ENCODE data around the gene XXYLT1.

XXYLT1 gene

DNA sequence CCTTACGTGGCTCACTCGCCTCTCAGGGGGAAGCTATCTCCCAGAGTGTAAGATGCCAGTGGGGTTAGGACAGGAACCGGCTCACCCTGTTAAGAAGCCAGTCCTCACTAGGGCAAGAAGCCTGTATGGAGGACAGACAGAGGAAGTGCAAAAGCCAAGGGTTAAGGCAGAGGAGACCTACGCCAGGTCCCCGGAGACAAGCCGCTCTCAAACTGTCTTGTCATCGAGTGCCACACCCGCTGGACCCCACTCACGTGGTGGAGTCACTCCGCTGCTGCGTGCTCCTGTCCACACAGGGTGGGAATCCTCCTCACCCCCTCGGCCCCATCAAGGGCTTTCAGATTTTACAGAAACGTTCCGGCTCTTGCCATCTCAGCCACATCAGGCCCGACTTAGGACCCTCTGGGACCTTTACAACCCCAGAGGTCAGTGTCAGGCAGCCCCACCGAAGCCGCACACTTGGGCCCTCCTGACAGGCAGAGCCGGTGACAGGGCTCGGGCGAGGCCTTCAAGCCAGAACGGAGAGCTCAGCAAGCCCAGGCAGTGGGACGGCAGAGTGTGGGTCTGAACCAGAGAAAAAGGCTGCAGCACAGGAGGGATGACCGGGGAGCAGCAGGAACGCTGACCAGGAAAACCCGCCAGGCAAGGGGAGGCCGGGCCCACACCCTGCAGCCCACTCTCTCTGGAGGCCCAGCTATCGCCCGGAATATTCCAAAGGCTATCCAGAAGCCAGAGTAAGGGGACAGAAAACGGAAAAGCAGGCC, 61.7 kb downstream of the XXYLT1 start:
- H3K36me3 ChIP-seq (ENCODE audit: insufficient read depth, low read length) = no peaks in the 10 kb centered on the region
- no peaks in the 10 kb centered on the region for H3K27me3 ChIP-seq (ENCODE audit: control insufficient read depth, insufficient read depth, low read length)
- H3K4me3 ChIP-seq (ENCODE audit: low read length) = peak overlapping the region; percentile 50
- H3K9me3 ChIP-seq (replicated peaks; ENCODE audit: low read length) = no peaks in the 10 kb centered on the region
- peaks cover 56% of the 10 kb centered on the region for H3K4me1 ChIP-seq (ENCODE audit: control insufficient read depth, insufficient read depth, low read length)
- peak overlapping the region; percentile 83 for H3K9ac ChIP-seq (ENCODE audit: low read depth, low read length)
- peak overlapping the region; percentile 80 for H3K4me2 ChIP-seq (ENCODE audit: low read length)

DNA sequence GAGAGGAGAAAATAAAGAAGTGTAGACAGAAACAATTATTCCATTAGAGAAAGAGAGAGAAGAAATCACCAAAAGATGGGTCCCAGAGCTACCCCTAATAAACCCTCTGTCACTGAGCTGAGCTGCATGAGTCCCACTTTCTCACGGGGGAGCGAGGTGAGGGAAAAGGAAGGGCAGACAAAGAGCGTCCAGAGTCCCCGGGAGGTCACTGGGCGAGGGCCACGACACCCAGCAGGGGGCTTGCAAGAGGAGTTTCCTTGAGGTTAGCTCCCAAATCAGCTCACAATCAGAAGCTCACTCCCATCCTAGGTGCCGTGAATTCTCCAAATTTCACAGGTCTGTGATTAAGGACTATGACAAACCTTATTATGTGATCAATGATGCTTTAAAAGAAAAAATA, 62.3 kb downstream of the XXYLT1 start:
- Histone ChIP-seq H3K36me3 (ENCODE audit: insufficient read depth, low read length) (no peaks in the 10 kb centered on the region), H3K27me3 (ENCODE audit: control insufficient read depth, insufficient read depth, low read length) (no peaks in the 10 kb centered on the region), H3K4me3 (ENCODE audit: low read length) (no peak overlapping the region), H3K9me3 (replicated peaks; ENCODE audit: low read length) (no peaks in the 10 kb centered on the region), H3K9ac (ENCODE audit: low read depth, low read length) (peak overlapping the region; percentile 83), H3K4me2 (ENCODE audit: low read length) (peak overlapping the region; percentile 80), H3K4me1 (ENCODE audit: control insufficient read depth, insufficient read depth, low read length) (peaks cover 59% of the 10 kb centered on the region)

- no peaks in the 10 kb centered on the region for H3K9me3 ChIP-seq (replicated peaks; ENCODE audit: low read length)
- peaks cover 59% of the 10 kb centered on the region for H3K4me1 ChIP-seq (ENCODE audit: control insufficient read depth, insufficient read depth, low read length)
- H3K4me2 ChIP-seq (ENCODE audit: low read length) = no peak overlapping the region
- H3K27me3 ChIP-seq (ENCODE audit: control insufficient read depth, insufficient read depth, low read length) = no peaks in the 10 kb centered on the region
- peak overlapping the region; percentile 83 for H3K9ac ChIP-seq (ENCODE audit: low read depth, low read length)
- H3K4me3 ChIP-seq (ENCODE audit: low read length) = no peak overlapping the region
- H3K36me3 ChIP-seq (ENCODE audit: insufficient read depth, low read length) = no peaks in the 10 kb centered on the region
These were observed 62.8 kb downstream of the XXYLT1 start for GRCh38 chr3:195208183-195208582.

DNA sequence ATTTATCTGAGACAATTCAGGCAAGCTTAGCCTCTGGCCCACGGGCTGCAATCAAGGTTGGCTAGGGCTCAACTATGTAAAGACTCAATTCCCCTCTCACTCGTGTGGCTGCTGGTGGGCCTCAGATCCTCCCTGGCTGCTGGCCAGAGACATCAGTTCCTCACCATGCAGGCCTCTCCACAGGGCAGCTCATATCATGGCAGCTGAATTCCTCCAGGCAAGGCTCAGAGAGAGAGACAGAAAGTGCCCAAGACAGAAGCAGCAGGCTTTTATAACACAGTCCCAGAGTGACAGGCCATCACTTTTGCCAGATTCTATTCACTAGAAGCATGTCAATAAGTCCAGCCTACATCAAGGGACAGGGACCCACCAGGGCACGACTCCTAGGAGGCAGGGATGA, 63.2 kb downstream of the XXYLT1 start:
- no peaks in the 10 kb centered on the region for H3K27me3 ChIP-seq (ENCODE audit: control insufficient read depth, insufficient read depth, low read length)
- H3K4me3 ChIP-seq (ENCODE audit: low read length) = no peak overlapping the region
- H3K9me3 ChIP-seq (replicated peaks; ENCODE audit: low read length) = no peaks in the 10 kb centered on the region
- H3K4me1 ChIP-seq (ENCODE audit: control insufficient read depth, insufficient read depth, low read length) = peaks cover 59% of the 10 kb centered on the region
- no peak overlapping the region for H3K4me2 ChIP-seq (ENCODE audit: low read length)
- no peaks in the 10 kb centered on the region for H3K36me3 ChIP-seq (ENCODE audit: insufficient read depth, low read length)
- H3K9ac ChIP-seq (ENCODE audit: low read depth, low read length) = no peak overlapping the region

- peaks cover 59% of the 10 kb centered on the region for H3K4me1 ChIP-seq (ENCODE audit: control insufficient read depth, insufficient read depth, low read length)
- no peak overlapping the region for H3K4me2 ChIP-seq (ENCODE audit: low read length)
- no peak overlapping the region for H3K4me3 ChIP-seq (ENCODE audit: low read length)
- no peaks in the 10 kb centered on the region for H3K27me3 ChIP-seq (ENCODE audit: control insufficient read depth, insufficient read depth, low read length)
- H3K36me3 ChIP-seq (ENCODE audit: insufficient read depth, low read length) = no peaks in the 10 kb centered on the region
- no peak overlapping the region for H3K9ac ChIP-seq (ENCODE audit: low read depth, low read length)
- no peaks in the 10 kb centered on the region for H3K9me3 ChIP-seq (replicated peaks; ENCODE audit: low read length)
These were observed 63.9 kb downstream of the XXYLT1 start for GRCh38 chr3:195207056-195207455.

- H3K27me3 ChIP-seq (ENCODE audit: control insufficient read depth, insufficient read depth, low read length) = no peaks in the 10 kb centered on the region
- H3K36me3 ChIP-seq (ENCODE audit: insufficient read depth, low read length) = no peaks in the 10 kb centered on the region
- peaks cover 38% of the 10 kb centered on the region for H3K4me1 ChIP-seq (ENCODE audit: control insufficient read depth, insufficient read depth, low read length)
- H3K9ac ChIP-seq (ENCODE audit: low read depth, low read length) = peak overlapping the region; percentile 32
- no peaks in the 10 kb centered on the region for H3K9me3 ChIP-seq (replicated peaks; ENCODE audit: low read length)
- H3K4me2 ChIP-seq (ENCODE audit: low read length) = no peak overlapping the region
- H3K4me3 ChIP-seq (ENCODE audit: low read length) = no peak overlapping the region
These were observed 66.4 kb downstream of the XXYLT1 start for GRCh38 chr3:195204360-195205163.

- H3K4me3 ChIP-seq (ENCODE audit: low read length) = no peak overlapping the region
- H3K27me3 ChIP-seq (ENCODE audit: control insufficient read depth, insufficient read depth, low read length) = no peaks in the 10 kb centered on the region
- no peak overlapping the region for H3K4me2 ChIP-seq (ENCODE audit: low read length)
- peaks cover 31% of the 10 kb centered on the region for H3K4me1 ChIP-seq (ENCODE audit: control insufficient read depth, insufficient read depth, low read length)
- no peaks in the 10 kb centered on the region for H3K9me3 ChIP-seq (replicated peaks; ENCODE audit: low read length)
- H3K9ac ChIP-seq (ENCODE audit: low read depth, low read length) = no peak overlapping the region
- H3K36me3 ChIP-seq (ENCODE audit: insufficient read depth, low read length) = no peaks in the 10 kb centered on the region
These were observed 67.4 kb downstream of the XXYLT1 start for GRCh38 chr3:195203606-195204005.

- Histone ChIP-seq H3K4me3 (ENCODE audit: low read length) (no peak overlapping the region), H3K9me3 (replicated peaks; ENCODE audit: low read length) (no peaks in the 10 kb centered on the region), H3K9ac (ENCODE audit: low read depth, low read length) (no peak overlapping the region), H3K27me3 (ENCODE audit: control insufficient read depth, insufficient read depth, low read length) (no peaks in the 10 kb centered on the region), H3K4me2 (ENCODE audit: low read length) (no peak overlapping the region), H3K4me1 (ENCODE audit: control insufficient read depth, insufficient read depth, low read length) (peaks cover 42% of the 10 kb centered on the region), H3K36me3 (ENCODE audit: insufficient read depth, low read length) (no peaks in the 10 kb centered on the region)
These were observed 69.7 kb downstream of the XXYLT1 start for GRCh38 chr3:195201295-195201694.

DNA sequence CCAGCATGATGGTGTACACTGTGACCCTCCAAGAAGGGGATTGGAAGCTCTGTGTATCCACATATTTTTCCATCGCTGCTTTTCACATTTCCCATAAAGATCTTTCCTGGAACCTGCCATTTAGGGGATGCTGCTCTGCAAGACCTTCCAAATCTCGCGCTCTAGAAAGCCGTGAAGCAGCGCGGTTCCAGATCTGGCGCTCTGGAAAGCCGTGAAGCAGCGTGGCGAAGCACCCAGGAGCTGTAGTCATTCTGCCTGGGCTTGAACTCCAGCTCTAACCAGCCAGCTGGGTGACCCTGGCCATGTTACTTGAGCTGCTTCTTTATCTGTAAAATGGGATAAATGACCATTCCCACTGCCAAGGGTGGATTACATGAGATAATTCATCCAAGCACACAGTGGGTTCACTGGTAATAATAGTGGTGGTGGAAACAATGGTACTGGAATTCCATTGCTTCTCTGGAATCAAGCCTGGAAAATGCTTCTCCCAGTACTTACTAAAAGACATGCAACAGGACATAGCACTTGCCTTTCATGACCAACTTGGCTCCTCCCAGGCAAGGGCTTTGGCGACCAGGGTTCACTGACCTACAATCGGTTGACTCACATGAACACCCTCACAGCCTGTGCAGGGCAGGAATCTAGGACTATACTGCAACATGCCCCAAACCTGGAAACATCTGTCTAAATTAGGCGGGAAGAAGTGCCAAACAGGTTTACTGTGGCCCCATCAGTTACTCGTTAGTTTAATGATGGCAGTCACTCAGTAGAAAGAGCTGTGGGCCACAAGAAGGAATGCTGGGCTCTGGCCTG, 70.7 kb downstream of the XXYLT1 start:
- Histone ChIP-seq H3K27me3 (ENCODE audit: control insufficient read depth, insufficient read depth, low read length) (no peaks in the 10 kb centered on the region), H3K4me1 (ENCODE audit: control insufficient read depth, insufficient read depth, low read length) (peaks cover 47% of the 10 kb centered on the region), H3K4me3 (ENCODE audit: low read length) (no peak overlapping the region), H3K9ac (ENCODE audit: low read depth, low read length) (no peak overlapping the region), H3K9me3 (replicated peaks; ENCODE audit: low read length) (no peaks in the 10 kb centered on the region), H3K36me3 (ENCODE audit: insufficient read depth, low read length) (no peaks in the 10 kb centered on the region), H3K4me2 (ENCODE audit: low read length) (no peak overlapping the region)

DNA sequence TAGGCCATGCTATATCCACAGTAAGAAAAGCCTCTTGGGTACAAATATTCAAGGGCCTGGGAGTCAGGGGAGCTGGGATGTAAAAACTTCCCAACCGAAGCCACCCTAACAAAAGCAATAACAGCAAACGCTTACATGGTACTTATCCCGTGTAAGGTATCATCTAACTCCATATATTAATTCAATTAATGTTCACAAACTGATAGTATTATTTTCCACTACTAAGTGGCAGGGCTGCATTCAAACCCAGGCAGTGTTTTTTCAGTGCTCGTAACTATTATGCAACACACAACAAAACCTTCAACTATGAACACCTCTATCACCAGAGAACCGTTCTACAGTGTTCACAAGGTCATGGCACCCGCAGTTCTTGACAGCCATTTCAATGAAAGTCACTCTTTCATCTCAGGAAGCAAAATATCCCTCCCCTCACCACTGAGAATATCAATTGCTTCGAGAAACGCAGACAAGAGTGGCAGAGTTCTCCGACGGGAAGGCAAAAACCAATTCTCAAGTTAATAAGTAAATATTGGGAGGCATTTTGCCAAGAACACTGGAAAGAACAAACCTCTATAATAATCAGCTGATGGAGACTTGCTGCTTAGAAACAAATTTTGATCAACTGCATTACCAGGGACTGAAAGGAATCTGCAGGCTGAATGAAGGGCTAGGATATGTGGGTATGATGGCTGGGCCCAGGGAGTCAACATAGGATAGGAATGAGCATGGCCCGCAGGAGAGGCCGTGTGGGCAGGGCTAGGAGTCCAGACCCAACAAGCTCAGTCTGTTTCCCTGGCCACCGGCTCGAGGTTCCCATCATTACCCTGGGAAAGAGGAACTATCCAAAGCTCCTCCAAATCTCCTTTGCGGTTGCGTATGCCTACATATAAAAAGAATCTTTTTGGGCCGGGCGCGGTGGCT, 72.3 kb downstream of the XXYLT1 start:
- Histone ChIP-seq H3K9ac (ENCODE audit: low read depth, low read length) (peak overlapping the region; percentile 53), H3K9me3 (replicated peaks; ENCODE audit: low read length) (no peaks in the 10 kb centered on the region), H3K36me3 (ENCODE audit: insufficient read depth, low read length) (no peaks in the 10 kb centered on the region), H3K4me1 (ENCODE audit: control insufficient read depth, insufficient read depth, low read length) (peaks cover 44% of the 10 kb centered on the region), H3K27me3 (ENCODE audit: control insufficient read depth, insufficient read depth, low read length) (no peaks in the 10 kb centered on the region), H3K4me3 (ENCODE audit: low read length) (no peak overlapping the region), H3K4me2 (ENCODE audit: low read length) (peak overlapping the region; percentile 30)

All from skeletal muscle satellite cell (primary cell).